Posterior cingulate gyrus (tissue), 11 donors: ENCODE measurements around the gene TRIM8.

Experiments
- DNase-seq, 10 donors: peaks; one replicate each; pipeline versions ENCODE4 v3.0.0 to v3.0.0-alpha.2; 2020 to 2021; ENCODE audit warnings: mixed read lengths in 3 of 10
- intact Hi-C: fragments of 100-400 bp; cut with DNase I; formaldehyde crosslinking; loops from one replicate; pipeline ENCODE4 v1.15.1; 2023

TRIM8 gene

DNA sequence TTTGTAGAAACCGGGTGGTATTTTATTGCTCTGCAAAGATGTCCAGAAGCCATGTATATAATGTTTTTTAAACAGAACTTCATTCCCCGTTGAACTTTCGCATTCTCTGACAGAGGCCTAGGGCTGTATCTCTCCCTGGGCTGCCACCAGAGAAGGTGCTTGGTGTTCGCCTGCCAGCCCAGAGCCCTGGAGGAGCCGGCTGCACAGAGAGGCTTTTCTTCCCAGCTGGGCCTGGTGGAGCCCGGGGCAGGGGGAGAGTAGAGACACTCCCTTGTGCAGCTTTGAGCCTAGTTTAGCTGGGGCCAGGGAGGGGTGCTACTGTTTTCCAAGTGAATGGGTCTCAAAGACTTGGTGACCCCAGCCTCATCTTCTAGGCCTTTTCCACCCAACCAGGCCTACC, 13.6 kb upstream of the TRIM8 start:
- DNase-seq = peak in 4 of 10 donors; percentile 49 to 90 (median 72)
- intact Hi-C loops = no loop called here

DNA sequence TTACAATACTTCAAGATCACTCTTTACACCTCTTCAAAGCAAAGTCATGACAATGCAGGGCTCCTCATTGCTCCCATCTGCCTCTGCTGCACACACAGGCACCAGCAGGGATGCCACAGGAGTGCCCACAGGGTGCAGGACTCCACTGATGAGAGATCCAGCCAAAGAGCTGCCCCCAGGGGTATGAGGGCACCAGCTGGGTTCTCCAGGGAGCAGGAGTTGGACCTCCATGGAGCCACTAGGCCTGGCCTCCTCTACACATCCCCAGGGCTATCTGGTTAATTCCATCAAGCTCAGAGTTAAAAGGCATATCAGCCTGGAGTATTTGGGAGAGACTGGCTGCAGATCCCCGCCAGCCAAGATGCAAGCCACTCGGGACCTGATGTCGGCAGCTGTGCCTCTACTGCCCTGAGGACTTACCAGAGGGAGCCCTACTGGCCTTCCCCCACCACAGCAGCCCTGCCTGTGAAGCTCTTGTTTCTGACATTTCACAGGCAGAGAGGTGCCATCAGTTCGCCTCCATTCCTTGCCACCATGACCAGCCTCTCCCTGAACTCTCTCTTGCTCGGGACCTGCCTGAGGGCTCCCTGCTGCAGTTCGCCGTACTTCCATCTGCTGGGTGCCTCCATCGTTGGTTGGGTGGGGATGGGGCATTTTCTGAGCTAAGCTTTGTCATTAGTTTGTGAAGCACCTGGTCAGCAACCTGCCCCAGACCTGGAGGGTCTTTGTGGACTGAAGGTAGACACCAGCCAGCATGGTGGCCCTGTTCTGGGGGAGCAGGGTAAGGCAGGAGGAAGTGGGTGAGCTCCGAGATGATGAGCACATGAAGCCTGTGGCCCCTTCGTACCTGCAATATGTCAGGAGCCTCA, 12.5 kb upstream of the TRIM8 start:
- peak in 3 of 10 donors; percentile 3 to 62 (median 54) for DNase-seq
- intact Hi-C loops = no loop called here

- intact Hi-C loops = no loop called here
- peak in 4 of 10 donors; percentile 5 to 72 (median 49) for DNase-seq
These were observed 11.7 kb upstream of the TRIM8 start for GRCh38 chr10:102632394-102633111.

- peak in 4 of 10 donors; percentile 5 to 61 (median 41) for DNase-seq
- intact Hi-C loops = no loop called here
These were observed 11.0 kb upstream of the TRIM8 start for GRCh38 chr10:102633287-102633686.

DNA sequence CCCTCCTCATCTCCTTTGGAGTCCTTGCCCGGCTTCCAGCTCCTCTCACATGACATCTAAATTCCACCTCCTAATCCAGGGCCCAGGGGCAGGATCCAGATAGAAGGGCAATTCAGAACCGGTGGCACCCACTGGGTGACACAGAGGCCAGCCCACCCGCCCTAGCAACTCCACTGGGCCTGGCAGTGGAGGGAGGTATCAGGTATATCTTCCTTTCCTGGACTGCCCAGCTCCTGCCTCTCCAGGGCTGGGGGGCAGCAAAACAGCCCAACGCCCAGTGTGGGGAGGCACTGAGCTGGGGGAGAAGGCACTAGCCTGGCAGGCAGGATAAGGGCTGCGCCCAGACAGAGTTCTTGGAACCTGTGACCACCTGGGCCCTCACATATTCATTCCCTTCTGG, 10.4 kb upstream of the TRIM8 start:
- intact Hi-C loops = no loop called here
- DNase-seq = peak in 3 of 10 donors; percentile 20 to 71 (median 51)

GRCh38 chr10:102634686-102635085, 9.6 kb upstream of the TRIM8 start:
- intact Hi-C loops = no loop called here
- peak in 3 of 10 donors; percentile 5 to 54 (median 36) for DNase-seq

GRCh38 chr10:102635377-102635776, 8.9 kb upstream of the TRIM8 start:
- DNase-seq = peak in 2 of 10 donors; percentile 1 to 7
- intact Hi-C loops = no loop called here

GRCh38 chr10:102639537-102639936, 4.7 kb upstream of the TRIM8 start:
- no peak for DNase-seq
- intact Hi-C loops = no loop called here

- DNase-seq = peak in 2 of 10 donors; percentile 1
These were observed 2.9 kb upstream of the TRIM8 start for GRCh38 chr10:102641402-102641801.

GRCh38 chr10:102641880-102642735, 2.2 kb upstream of the TRIM8 start:
- intact Hi-C loops = loop anchor here (5.0 kb wide), 1 partner anchor 140 kb away; the partner anchor contains the start of genes ACTR1A and SUFU
- DNase-seq = peak; percentile 96 to 100 (median 98)

More at GRCh38 chr10:102641402-102641801, 2.9 kb upstream of the TRIM8 start:
- intact Hi-C loops = loop anchor here (5.0 kb wide), 1 partner anchor 139 kb away; the partner anchor contains the start of genes ACTR1A and SUFU

GRCh38 chr10:102642736-102643335, 1.4 kb upstream of the TRIM8 start:
- peak in 8 of 10 donors; percentile 36 to 91 (median 58) for DNase-seq
- intact Hi-C loops = loop anchor here (5.0 kb wide), 1 partner anchor 141 kb away; the partner anchor contains the start of genes ACTR1A and SUFU

DNA sequence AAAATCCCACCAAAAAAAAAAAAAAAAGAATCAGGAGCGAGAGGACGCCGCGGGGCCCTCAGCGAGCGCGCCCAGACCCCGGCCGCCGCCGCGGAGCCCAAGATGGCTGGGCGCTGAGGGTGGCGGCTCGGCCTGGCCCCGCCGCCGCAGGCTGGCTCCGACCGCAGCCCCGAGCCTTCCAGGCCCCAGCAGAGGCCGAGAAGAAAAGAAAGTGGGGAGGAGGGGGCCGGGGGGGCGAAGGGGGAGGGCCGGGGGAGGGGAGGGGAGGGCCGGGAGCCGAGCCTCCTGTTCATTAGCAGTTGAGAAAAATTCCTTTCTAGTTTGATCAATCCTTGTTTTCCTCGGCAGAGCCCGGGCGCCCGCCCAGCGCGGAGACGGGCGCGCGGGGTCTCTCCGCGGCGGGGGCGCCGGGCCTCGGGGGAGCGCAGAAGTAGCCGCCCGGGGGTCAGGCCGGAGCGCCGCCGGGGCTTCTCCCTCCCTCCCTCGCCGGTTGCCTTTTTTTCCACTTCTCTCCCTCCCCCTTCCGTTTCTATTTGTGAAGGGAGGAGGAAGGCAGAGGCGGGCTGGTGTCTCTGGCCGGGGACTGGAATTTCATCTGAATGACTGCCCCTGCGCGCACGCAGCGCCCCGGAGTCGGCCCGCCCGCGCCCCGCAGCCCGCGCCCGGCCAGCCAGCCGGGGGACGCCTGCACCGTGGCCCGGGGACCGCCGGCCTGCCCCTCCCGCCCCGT, 778 bp upstream of the TRIM8 start:
- DNase-seq = peak; percentile 47 to 93 (median 59)
- intact Hi-C loops = loop anchor here (2.0 to 5.0 kb wide), 2 partner anchors 71 to 141 kb away; partner anchors contain the start of genes ACTR1A, ARL3, SFXN2 and SUFU

DNA sequence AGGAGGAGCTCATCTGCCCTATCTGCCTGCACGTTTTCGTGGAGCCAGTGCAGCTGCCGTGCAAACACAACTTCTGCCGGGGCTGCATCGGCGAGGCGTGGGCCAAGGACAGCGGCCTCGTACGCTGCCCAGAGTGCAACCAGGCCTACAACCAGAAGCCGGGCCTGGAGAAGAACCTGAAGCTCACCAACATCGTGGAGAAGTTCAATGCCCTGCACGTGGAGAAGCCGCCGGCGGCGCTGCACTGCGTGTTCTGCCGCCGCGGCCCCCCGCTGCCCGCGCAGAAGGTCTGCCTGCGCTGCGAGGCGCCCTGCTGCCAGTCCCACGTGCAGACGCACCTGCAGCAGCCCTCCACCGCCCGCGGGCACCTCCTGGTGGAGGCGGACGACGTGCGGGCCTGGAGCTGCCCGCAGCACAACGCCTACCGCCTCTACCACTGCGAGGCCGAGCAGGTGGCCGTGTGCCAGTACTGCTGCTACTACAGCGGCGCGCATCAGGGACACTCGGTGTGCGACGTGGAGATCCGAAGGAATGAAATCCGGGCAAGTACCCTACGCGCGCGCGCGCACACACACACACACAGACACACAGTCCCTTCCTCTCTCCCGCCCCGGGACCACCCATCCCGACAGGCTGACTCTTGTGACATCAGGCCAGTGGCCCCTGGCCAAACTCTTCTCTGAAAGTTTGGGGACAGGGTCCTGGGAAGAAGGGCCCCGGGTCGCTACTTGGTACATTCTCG, 538 bp downstream of the TRIM8 start:
- intact Hi-C loops = loop anchor here (2.0 to 5.0 kb wide), 2 partner anchors 70 to 143 kb away; partner anchors contain the start of genes ACTR1A, ARL3, SFXN2 and SUFU

DNA sequence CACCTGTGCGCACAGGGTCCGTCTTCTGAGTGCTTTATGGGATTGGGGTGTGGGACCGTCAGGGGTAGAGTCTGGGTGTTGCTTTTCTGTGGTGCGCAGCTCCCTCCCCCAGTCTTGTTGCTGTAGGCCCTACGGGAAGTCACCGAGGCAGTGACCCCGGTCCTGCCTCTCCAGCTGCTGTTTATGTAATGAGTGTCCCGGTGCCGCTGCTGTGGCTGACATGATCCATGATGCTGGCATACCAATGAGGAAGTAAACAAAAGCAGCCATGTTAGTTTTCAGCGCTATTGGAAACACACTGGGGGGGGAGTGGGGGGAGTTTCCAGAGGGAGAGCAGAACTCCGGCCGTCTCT, 1.1 kb downstream of the TRIM8 start:
- intact Hi-C loops = loop anchor here (2.0 kb wide), 1 partner anchor 69 kb away; the partner anchor contains the start of genes ARL3 and SFXN2
- peak; percentile 40 to 95 (median 65) for DNase-seq

More for the DNA sequence above, 538 bp downstream of the TRIM8 start:
- peak; percentile 68 to 97 (median 80) for DNase-seq

DNA sequence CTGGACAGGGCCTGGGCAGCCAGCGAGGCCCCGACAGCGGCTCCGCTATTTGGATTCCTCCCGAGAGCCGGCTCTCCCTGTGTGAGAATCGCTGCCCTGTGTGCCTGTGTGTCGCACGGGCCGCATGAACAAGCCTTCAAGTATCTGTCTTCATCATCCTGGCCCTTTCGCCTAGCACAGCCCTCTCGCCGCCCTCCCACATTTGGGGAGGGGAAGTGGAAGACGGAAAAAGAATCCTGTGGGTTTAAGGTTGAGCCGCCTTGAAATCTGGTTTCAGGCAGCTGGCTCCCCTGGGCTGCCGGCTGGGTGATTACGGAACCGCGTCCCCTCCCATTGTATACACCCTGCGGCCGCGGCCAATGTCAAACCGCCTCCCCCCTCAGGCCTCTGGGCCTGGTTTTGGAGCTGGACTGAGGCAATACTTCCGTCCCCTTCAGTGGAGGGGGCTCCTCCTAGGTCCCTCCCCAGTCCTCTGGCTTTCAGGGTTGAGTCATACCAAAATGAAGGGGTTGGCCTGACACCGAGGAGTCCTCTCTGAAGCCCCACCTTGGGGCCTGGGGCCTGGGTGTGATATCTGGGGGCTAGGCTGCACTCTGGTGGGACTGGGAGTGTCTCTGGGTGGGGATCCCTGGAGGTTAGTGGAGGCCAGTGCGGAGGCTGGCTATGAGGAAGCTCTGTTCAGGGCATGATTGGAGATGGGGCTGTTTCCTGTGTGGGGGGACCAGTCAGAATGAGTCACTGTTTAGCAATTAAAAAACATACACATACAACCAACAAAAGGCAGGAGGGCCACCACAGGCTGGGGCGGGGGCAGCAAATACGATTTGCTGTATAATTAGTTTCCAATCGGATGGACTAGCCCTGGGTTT, 1.7 kb downstream of the TRIM8 start:
- intact Hi-C loops = loop anchor here (2.0 kb wide), 1 partner anchor 69 kb away; the partner anchor contains the start of genes ARL3 and SFXN2
- DNase-seq = peak in 8 of 10 donors; percentile 38 to 91 (median 56)

DNA sequence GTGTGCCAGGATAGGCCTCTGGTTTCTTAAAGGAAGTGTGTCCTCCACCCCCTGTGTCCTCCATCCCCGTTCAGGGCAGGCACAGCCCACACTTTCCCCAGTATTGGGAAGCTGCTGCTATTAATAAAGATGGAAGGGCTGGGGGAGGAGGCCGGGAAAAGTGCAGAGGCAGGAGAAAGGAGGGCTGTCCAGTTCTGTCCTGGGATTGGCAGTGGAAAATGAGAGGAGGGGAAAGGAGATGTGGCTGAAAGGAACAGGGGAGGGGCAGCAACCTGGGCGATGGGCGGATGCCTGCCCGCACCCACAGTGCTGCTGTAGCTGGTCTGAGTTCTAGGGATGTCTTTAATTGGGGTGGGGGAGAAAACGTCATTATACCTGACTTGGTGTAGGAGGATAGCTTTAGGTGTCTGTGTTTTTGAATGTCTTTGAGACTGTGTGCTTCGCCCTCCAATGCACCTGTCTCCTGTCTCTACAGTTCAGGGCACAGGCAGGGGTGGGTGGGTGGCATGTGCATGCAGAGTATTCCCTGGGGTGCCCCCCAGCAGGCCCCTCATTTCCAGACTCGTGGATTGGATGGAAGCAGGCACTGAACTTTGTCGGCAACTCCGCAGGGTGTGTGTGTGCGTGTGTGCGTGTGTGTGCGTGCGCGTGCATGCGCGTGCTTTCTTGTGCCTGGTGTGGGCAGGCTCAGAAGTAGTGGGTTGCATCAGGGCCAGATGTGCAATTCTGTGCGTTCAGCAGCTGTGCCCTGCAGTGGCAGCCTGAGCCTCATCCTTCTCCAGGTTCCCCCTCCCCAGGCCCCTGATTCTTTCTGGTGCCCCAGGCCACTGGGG, 2.5 kb downstream of the TRIM8 start:
- DNase-seq = peak in 5 of 10 donors; percentile 49 to 95 (median 82)
- intact Hi-C loops = no loop called here
